Keratinocyte (primary cell): Measurements from ENCODE around the gene SYCE3. TPM values are rescaled to one million over a fixed set of nuclear protein-coding genes. Genes with fewer than 3 reads are reported as not detected.

Experiments
- DNase-seq: peaks from one replicate; pipeline ENCODE4 v3.0.0-alpha.2; 2011; ENCODE audit warnings: low read depth, missing footprints, low spot score
- FAIRE-seq: peaks from 2 replicates; lab custom pipeline; 2011; peaks lifted over from hg19 to GRCh38; lab: Jason Lieb, UNC
- H2AFZ ChIP-seq: 2 replicates; pipeline ENCODE4 v1.6.0; 2012; ENCODE audit warnings: low read length, control low read depth, inconsistent platforms; ENCODE audit not compliant: control insufficient read depth
- H3K27ac ChIP-seq: 2 replicates; pipeline ENCODE4 v1.5.1; 2011; ENCODE audit warnings: low read length; ENCODE audit not compliant: control insufficient read depth, insufficient read depth
- H3K27me3 ChIP-seq: 3 replicates; pipeline ENCODE4 v1.6.0; 2011; ENCODE audit warnings: low read length; ENCODE audit not compliant: control insufficient read depth, insufficient read depth; ENCODE audit errors: extremely low read depth
- H3K36me3 ChIP-seq, 2 experiments: 2 replicates in 1 of 2; 3 replicates in 1 of 2; pipeline ENCODE4 v1.5.1; 2011; ENCODE audit warnings: low read length in 2 of 2, mild to moderate bottlenecking in 1 of 2; ENCODE audit not compliant: control insufficient read depth in 2 of 2, insufficient read depth in 2 of 2; ENCODE audit errors: extremely low read depth in 1 of 2
- H3K4me1 ChIP-seq: 3 replicates; pipeline ENCODE4 v1.5.1; 2011; ENCODE audit warnings: low read length; ENCODE audit not compliant: control insufficient read depth, insufficient read depth; ENCODE audit errors: extremely low read depth
- H3K4me2 ChIP-seq: 3 replicates; pipeline ENCODE4 v1.6.0; 2011; ENCODE audit warnings: low read depth, low read length; ENCODE audit not compliant: control insufficient read depth, insufficient read depth; ENCODE audit errors: extremely low read depth
- H3K4me3 ChIP-seq, 3 experiments: fragments of 200-600 bp in 1 of 3; sonication (generic) in 1 of 3; 2 replicates in 2 of 3; 3 replicates in 1 of 3; pipeline ENCODE4 v1.5.1; 2011 to 2016; ENCODE audit warnings: low read length in 3 of 3, mild to moderate bottlenecking in 3 of 3, control low read depth in 2 of 3, inconsistent platforms in 1 of 3, low read depth in 1 of 3, mixed read lengths in 1 of 3, mixed run types in 1 of 3, moderate library complexity in 1 of 3; ENCODE audit not compliant: control insufficient read depth in 2 of 3, insufficient read depth in 2 of 3; ENCODE audit errors: extremely low read depth in 1 of 3
- H3K79me2 ChIP-seq: 2 replicates; pipeline ENCODE4 v1.6.0; 2012; ENCODE audit warnings: low read length; ENCODE audit not compliant: control insufficient read depth, insufficient read depth
- H3K9ac ChIP-seq: 3 replicates; pipeline ENCODE4 v1.6.0; 2011; ENCODE audit warnings: low read length; ENCODE audit not compliant: control insufficient read depth, insufficient read depth; ENCODE audit errors: extremely low read depth
- H3K9me1 ChIP-seq: 3 replicates; pipeline ENCODE4 v1.6.0; 2011; ENCODE audit warnings: low read length; ENCODE audit not compliant: control insufficient read depth, insufficient read depth; ENCODE audit errors: extremely low read depth
- H3K9me3 ChIP-seq: 2 replicates; pipeline ENCODE4 v1.5.1; 2012; ENCODE audit warnings: low read depth, low read length; ENCODE audit not compliant: control insufficient read depth
- H4K20me1 ChIP-seq: 3 replicates; pipeline ENCODE4 v1.6.0; 2011; ENCODE audit warnings: low read length; ENCODE audit not compliant: control insufficient read depth, insufficient read depth; ENCODE audit errors: extremely low read depth
- CTCF ChIP-seq, 3 experiments: IDR thresholded peaks in 1 of 3; conservative IDR thresholded peaks in 1 of 3; optimal IDR thresholded peaks in 1 of 3; 2 replicates in 2 of 3; 3 replicates in 1 of 3; pipeline versions ENCODE3 to v1.5.1; 2011; ENCODE audit warnings: low read length in 3 of 3, mild to moderate bottlenecking in 3 of 3, moderate library complexity in 2 of 3, control low read depth in 1 of 3, inconsistent platforms in 1 of 3; ENCODE audit not compliant: insufficient read depth in 2 of 3; ENCODE audit errors: extremely low read depth in 1 of 3
- EZH2 ChIP-seq: IDR thresholded peaks from one replicate; pipeline ENCODE4 v1.6.1; 2012; ENCODE audit warnings: inconsistent platforms, mild to moderate bottlenecking, low read length, moderate library complexity
- dilution Hi-C: fragments of 300-500 bp; cut with MboI; formaldehyde crosslinking; loops from one replicate; pipeline ENCODE4 v1.7.0; 2020; ENCODE audit warnings: low sequenced_read_pairs; ENCODE audit not compliant: extremely low pct_ligation_motif_present
- polyA plus RNA-seq, 5 experiments: library from polyadenylated mRNA; depleted of rRNA in 3 of 5; stranded (reverse) in 3 of 5; stranded (forward) in 1 of 5; unstranded in 1 of 5; fragments of >200 nt; gene quantifications; 1 replicate in 1 of 5; 2 replicates in 3 of 5; 3 replicates in 1 of 5; pipeline versions ENCODE4 v1.2.1 to v1.2.3, GENCODE V29; 2011 to 2012; ENCODE audit warnings: missing spikeins in 2 of 5, low read depth in 1 of 5, low replicate concordance in 1 of 5

Gene SYCE3
- polyA plus RNA-seq, 1 donor (not counting 4 experiments of a cell fraction or from before 2014, with no cell fraction given), result 0.17 TPM

GRCh38 chr22:50573491-50574382 is 11.0 kb upstream of the SYCE3 start:
- no peak overlapping the region for H3K9ac ChIP-seq
- H3K9me1 ChIP-seq, result no peaks in the 10 kb centered on the region
- H3K27me3 ChIP-seq, result no peaks in the 10 kb centered on the region
- peaks cover 19 to 30% of the 10 kb centered on the region in 2 experiments for H3K36me3 ChIP-seq
- no peak for TF ChIP-seq EZH2
- no peak for TF ChIP-seq CTCF (optimal IDR thresholded peaks at IDR 0.05 in 1 of 3, IDR thresholded peaks at IDR 0.05 in 1 of 3, conservative IDR thresholded peaks at IDR 0.05 in 1 of 3; ENCODE audit: extremely low read depth in 1 of 3, insufficient read depth in 2 of 3, low read length in 3 of 3)
- no peaks in the 10 kb centered on the region for H4K20me1 ChIP-seq
- H2AFZ ChIP-seq, result no peak overlapping the region
- dilution Hi-C loops, result no loop called here
- H3K4me1 ChIP-seq, result no peaks in the 10 kb centered on the region
- no peaks in the 10 kb centered on the region for H3K79me2 ChIP-seq
- no peak for DNase-seq
- H3K27ac ChIP-seq, result no peak overlapping the region
- H3K9me3 ChIP-seq, result no peaks in the 10 kb centered on the region
- FAIRE-seq, result no peak
- H3K4me3 ChIP-seq, result no peak overlapping the region
- H3K4me2 ChIP-seq, result no peak overlapping the region

GRCh38 chr22:50572965-50573364 is 10.2 kb upstream of the SYCE3 start:
- no peak for DNase-seq
- H2AFZ ChIP-seq, result no peak overlapping the region
- no peaks in the 10 kb centered on the region for H3K9me1 ChIP-seq
- H3K4me1 ChIP-seq, result no peaks in the 10 kb centered on the region
- H3K4me2 ChIP-seq, result no peak overlapping the region
- H3K9me3 ChIP-seq, result no peaks in the 10 kb centered on the region
- H3K79me2 ChIP-seq, result no peaks in the 10 kb centered on the region
- dilution Hi-C loops, result no loop called here
- no peaks in the 10 kb centered on the region for H3K27me3 ChIP-seq
- FAIRE-seq, result no peak
- no peak overlapping the region for H3K9ac ChIP-seq
- TF ChIP-seq EZH2 (no peak), CTCF (optimal IDR thresholded peaks at IDR 0.05 in 1 of 3, IDR thresholded peaks at IDR 0.05 in 1 of 3, conservative IDR thresholded peaks at IDR 0.05 in 1 of 3; ENCODE audit: extremely low read depth in 1 of 3, insufficient read depth in 2 of 3, low read length in 3 of 3) (no peak)
- H3K36me3 ChIP-seq, result peaks cover 16 to 32% of the 10 kb centered on the region in 2 experiments
- no peak overlapping the region for H3K4me3 ChIP-seq
- H4K20me1 ChIP-seq, result no peaks in the 10 kb centered on the region
- H3K27ac ChIP-seq, result no peak overlapping the region
